Heart right ventricle (tissue), 16 donors: ENCODE data around the gene FBN1. TPM values are rescaled to one million over a fixed set of nuclear protein-coding genes. Genes with fewer than 3 reads are reported as not detected.

ENCODE experiments used
- ATAC-seq, 8 donors: fragments of 200-7000 bp; cut with Tn5 transposase; one replicate each; pipeline ENCODE4 v1.9.1; 2020; ENCODE audit warnings: mild to moderate bottlenecking in 8 of 8, moderate library complexity in 8 of 8, moderate number of reproducible peaks in 1 of 8
- DNase-seq, 2 donors: peaks; one replicate each; pipeline ENCODE4 v3.0.0-alpha.2; 2020
- H3K27ac ChIP-seq, 10 donors: fragments of 200-600 bp; sonication (generic) in 2 of 10; one replicate each; pipeline versions ENCODE4 v1.5.0 to v1.8.0; 2020 to 2022; ENCODE audit warnings: mild to moderate bottlenecking in 3 of 10
- H3K27me3 ChIP-seq, 7 donors: fragments of 200-600 bp; one replicate each; pipeline ENCODE4 v1.8.0; 2021 to 2022; ENCODE audit warnings: mild to moderate bottlenecking in 2 of 7
- H3K36me3 ChIP-seq, 9 donors: fragments of 200-600 bp; sonication (generic) in 1 of 9; one replicate each; pipeline versions ENCODE4 v1.5.0 to v1.8.0; 2020 to 2022; ENCODE audit warnings: mild to moderate bottlenecking in 2 of 9
- H3K4me1 ChIP-seq, 9 donors: fragments of 200-600 bp; sonication (generic) in 1 of 9; one replicate each; pipeline versions ENCODE4 v1.5.0 to v1.8.0; 2020 to 2022; ENCODE audit warnings: mild to moderate bottlenecking in 4 of 9
- H3K4me3 ChIP-seq, 10 donors: fragments of 200-600 bp; sonication (generic) in 2 of 10; one replicate each; pipeline versions ENCODE4 v1.5.0 to v1.8.0; 2020 to 2022; ENCODE audit warnings: mild to moderate bottlenecking in 7 of 10, moderate library complexity in 2 of 10
- H3K9me3 ChIP-seq, 11 donors: fragments of 200-600 bp in 10 of 11; sonication (generic) in 2 of 11; one replicate each; pipeline versions ENCODE4 v1.5.0 to v1.8.0; 2013 to 2022; ENCODE audit warnings: mild to moderate bottlenecking in 2 of 11, control low read depth in 1 of 11, moderate library complexity in 1 of 11
- CTCF ChIP-seq, 9 donors: fragments of 200-600 bp; sonication (generic) in 2 of 9; IDR thresholded peaks; one replicate each; pipeline versions ENCODE4 v1.5.0 to v1.8.0; 2021 to 2022; ENCODE audit warnings: antibody characterized with exemption in 9 of 9, mild to moderate bottlenecking in 5 of 9, moderate library complexity in 1 of 9
- WGBS, 2 donors: extraction: QIAGEN DNeasy Blood & Tissue Kit; methylation state at CpG; one replicate each; pipeline ENCODE4 v1.1.7; 2013; ENCODE audit warnings: inconsistent platforms in 1 of 2; 5-methylcytosine and 5-hydroxymethylcytosine counted together
- intact Hi-C, 10 donors: fragments of 100-400 bp; cut with DNase I; formaldehyde crosslinking; loops; one replicate each; pipeline versions ENCODE4 v1.11.1 to v1.14.2; 2022
- polyA plus RNA-seq, 2 donors: library from polyadenylated mRNA; stranded (reverse); fragments of 200-250 nt; gene quantifications; one replicate each; pipeline ENCODE4 v1.2.3, GENCODE V29; 2013
- total RNA-seq, 10 donors: library from RNA; stranded (reverse); fragmentation: NEBNext Ultra II Directional in 3 of 10; extraction: Animal tissue kit (Norgen Biotek cat#: 25700) in 3 of 10; gene quantifications; one replicate each; pipeline versions ENCODE4 v1.2.1 to v1.2.4, GENCODE V29; 2021 to 2023
- donor health status: Arrhythmogenic right ventricular cardiomyopathy.
- donor health status: ischemic (EF 13 %, LVEDD 7.1; RV severe dilation, severe dysfunction).
- donor health status: healthy with polysubstance abuse.
- donor health status: DM: no; HTN: yes; CAD: no.
- donor health status: DM: no; HTN: no; CAD: no.
- donor health status: ischemic (EF 25% LVEDD 6.9; RV normal size, moderate dysfunction).
- donor health status: ischemic (EF 25% LVEDD 5.7; RV mildly dilated, moderate dysfunction).
- donor health status: healthy.
- donor health status: DM: yes; HTN: yes; CAD: no.
- donor health status: Ischemic cardiomyopathy.
- donor health status: ischemic (EF 35%, LVEDD 5.7; RV mildly dilated, moderate dysfunction).
- donor health status: nonischemic (EF 11% LVEDD 7.7; RV severe dilation, severe dysfunction).
- donor health status: DM: yes; HTN: yes; CAD: no.
- donor health status: PGD.
- donor health status: ischemic (EF 29% LVEDD 5.4; RV normal size, mild dysfunction).
- donor health status: nonischemic (EF 23%, LVEDD 6.1; RV moderate dilation, normal function).

FBN1 gene
- total and polyA plus RNA-seq, 12 donors: 7.0 to 116 (median 31.1) TPM

DNA sequence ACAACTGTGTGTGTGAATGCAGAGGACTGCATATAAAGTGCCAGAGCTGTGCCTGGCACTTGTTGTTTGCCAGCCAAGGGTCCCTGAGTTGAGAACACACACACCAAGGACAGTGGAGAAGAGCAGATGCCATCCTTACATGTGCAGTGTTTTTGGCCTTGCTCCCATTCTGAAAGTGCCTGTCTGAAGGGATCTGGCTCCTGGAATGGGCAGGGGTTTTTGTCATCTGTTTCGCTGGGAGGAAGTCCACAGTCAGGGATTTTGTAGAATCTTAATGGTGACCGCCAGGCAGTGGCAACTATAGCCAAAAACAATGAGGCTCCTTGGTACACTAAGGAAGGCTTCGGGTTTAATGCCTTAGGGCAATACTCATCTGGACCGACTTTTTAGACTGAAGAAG lies 250.5 kb downstream of the FBN1 start:
- intact Hi-C loops: no loop called here

GRCh38 chr15:48393645-48394506 lies 251.6 kb downstream of the FBN1 start:
- ATAC-seq: peak; percentile 16 to 54 (median 46)

More for the DNA sequence above, 250.5 kb downstream of the FBN1 start:
- no peak for TF ChIP-seq CTCF (IDR thresholded peaks at IDR 0.05)
- ATAC-seq (no peak), DNase-seq (no peak)
- Histone ChIP-seq H3K27me3 (no peaks in the 10 kb centered on the region), H3K36me3 (no peaks in the 10 kb centered on the region), H3K27ac (peak overlapping the region in 7 of 10 donors; percentile 15 to 78 (median 54)), H3K4me3 (no peak overlapping the region), H3K9me3 (no peaks in the 10 kb centered on the region), H3K4me1 (peaks cover 0 to 41% (median 14%) of the 10 kb centered on the region in 9 donors)
- WGBS, 2 donors: 83 to 88% methylated on average over 4 of the region's 4 CpGs

DNA sequence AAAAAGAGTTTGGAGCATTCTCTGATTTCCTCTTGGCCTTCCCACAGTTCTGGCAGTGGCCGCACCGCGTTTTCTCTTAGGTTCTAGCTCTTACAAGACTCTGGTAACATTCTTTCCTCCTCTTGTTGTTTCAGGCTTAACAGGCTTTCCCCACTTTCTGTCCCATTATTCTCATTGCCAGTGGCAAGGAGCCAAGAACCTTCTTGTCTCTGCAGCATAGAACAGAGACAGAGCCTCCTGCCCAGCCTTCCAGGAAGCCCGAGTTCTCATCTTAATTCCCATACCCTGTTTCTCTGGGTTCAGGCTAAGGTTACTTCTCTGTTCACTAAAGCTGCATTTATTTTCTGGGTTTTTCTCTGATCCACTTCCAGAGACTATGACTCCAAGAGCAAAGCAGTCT lies 253.2 kb downstream of the FBN1 start:
- H3K27ac ChIP-seq: peak overlapping the region in 7 of 10 donors; percentile 38 to 78 (median 56)
- WGBS, 2 donors: 41 to 45% methylated on average over 4 of the region's 4 CpGs
- H3K4me3 ChIP-seq: no peak overlapping the region
- H3K4me1 ChIP-seq: peaks cover 0 to 49% (median 17%) of the 10 kb centered on the region in 9 donors
- H3K27me3 ChIP-seq: no peaks in the 10 kb centered on the region
- ATAC-seq (peak in 7 of 8 donors; percentile 18 to 59 (median 42)), DNase-seq (peak; percentile 20 to 40)
- TF ChIP-seq CTCF (IDR thresholded peaks at IDR 0.05): no peak
- intact Hi-C loops: no loop called here
- no peaks in the 10 kb centered on the region for H3K36me3 ChIP-seq
- H3K9me3 ChIP-seq: no peaks in the 10 kb centered on the region

More at GRCh38 chr15:48393645-48394506, 251.6 kb downstream of the FBN1 start:
- DNase-seq: peak; percentile 22 to 36
- Histone ChIP-seq H3K27ac (peak overlapping the region in 9 of 10 donors; percentile 11 to 78 (median 54)), H3K4me1 (peaks cover 0 to 46% (median 18%) of the 10 kb centered on the region in 9 donors), H3K9me3 (no peaks in the 10 kb centered on the region), H3K36me3 (no peaks in the 10 kb centered on the region), H3K4me3 (no peak overlapping the region), H3K27me3 (no peaks in the 10 kb centered on the region)
- intact Hi-C loops: no loop called here
- WGBS, 2 donors: 65 to 77% methylated on average over 15 of the region's 15 CpGs
- no peak for TF ChIP-seq CTCF (IDR thresholded peaks at IDR 0.05)

DNA sequence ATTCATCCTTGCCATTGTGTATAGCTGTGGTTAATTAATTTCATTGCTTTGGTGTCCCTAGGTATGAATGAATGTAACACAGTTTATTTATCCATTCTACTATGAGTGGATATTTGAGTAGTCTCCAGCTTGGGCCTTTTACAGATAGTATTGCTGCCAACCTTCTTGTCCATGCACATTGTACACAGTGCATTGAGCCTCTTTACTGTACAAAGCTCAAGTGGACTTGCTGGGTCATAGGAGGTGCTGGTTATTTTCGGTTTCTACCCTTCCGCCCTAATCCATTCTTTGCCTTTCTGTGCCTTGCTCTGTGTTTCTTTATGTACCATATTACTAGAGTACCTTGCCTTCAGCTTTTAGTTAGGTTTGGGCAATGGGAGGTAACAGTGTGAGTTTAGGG lies 253.6 kb downstream of the FBN1 start:
- Histone ChIP-seq H3K4me1 (peaks cover 0 to 49% (median 17%) of the 10 kb centered on the region in 9 donors), H3K9me3 (no peaks in the 10 kb centered on the region), H3K27me3 (no peaks in the 10 kb centered on the region), H3K36me3 (no peaks in the 10 kb centered on the region), H3K4me3 (no peak overlapping the region), H3K27ac (peak overlapping the region in 7 of 10 donors; percentile 38 to 78 (median 56))
- intact Hi-C loops: no loop called here
- WGBS, 2 donors: 97 to 100% methylated on average over 2 of the region's 2 CpGs
- ATAC-seq (no peak), DNase-seq (no peak)
- TF ChIP-seq CTCF (IDR thresholded peaks at IDR 0.05): no peak
